Measurements from ENCODE around the gene KRTAP9-9. TPM values are rescaled to one million over a fixed set of nuclear protein-coding genes. Genes with fewer than 3 reads are reported as not detected.
"Not testable (repeated sequence)": the region's sequence is repeated elsewhere in the genome, so short reads cannot be mapped to it uniquely, and the experiment has no call there.

Gene KRTAP9-9
- total and polyA plus RNA-seq, 2 experiments from 2014 or later, result not detected

DNA sequence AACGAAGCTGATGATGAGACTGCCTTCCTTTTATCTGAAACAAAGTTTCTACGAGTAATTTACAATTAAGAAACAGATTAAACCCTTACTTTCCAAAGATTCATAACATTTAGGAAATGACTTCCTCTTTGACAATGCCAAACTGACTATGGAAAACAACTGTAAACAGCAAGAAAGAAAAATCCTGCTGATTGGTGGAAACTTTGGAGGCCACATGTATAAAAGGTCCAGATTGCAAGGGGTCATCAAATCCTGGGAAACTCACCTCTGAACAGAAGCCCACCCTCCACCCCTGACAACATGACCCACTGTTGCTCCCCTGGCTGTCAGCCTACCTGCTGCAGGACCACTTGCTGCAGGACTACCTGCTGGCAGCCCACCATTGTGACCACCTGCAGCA lies 9.9 kb downstream of the KRTAP9-9 start, which contains the start of gene KRTAP9-6:
TSS of gene KRTAP9-6 (plus strand) at position 301 of the 400 bp plus-strand sequence. CDS start at position 301, 0 bp downstream.
- H3K27me3 ChIP-seq, result peaks cover 24% of the 10 kb centered on the region
- no peaks in the 10 kb centered on the region for H3K4me1 ChIP-seq (ENCODE audit: low read depth)
- no peaks in the 10 kb centered on the region for H3K36me3 ChIP-seq
- H3K4me3 ChIP-seq, result no peak within 1 kb of the TSS
- no peak within 1 kb of the TSS for H3K27ac ChIP-seq
- no peaks in the 10 kb centered on the region for H3K9me3 ChIP-seq (ENCODE audit: low read depth)
- no peak for TF ChIP-seq CTCF (IDR thresholded peaks at IDR 0.05; ENCODE audit: low read depth, low read length)
- no peak for DNase-seq (ENCODE audit: low read depth in 1 of 2, low spot score in 1 of 2)

- no peak overlapping the region for H3K4me3 ChIP-seq
- H3K9me3 ChIP-seq (ENCODE audit: low read depth), result no peaks in the 10 kb centered on the region
- no peak for TF ChIP-seq CTCF (IDR thresholded peaks at IDR 0.05; ENCODE audit: low read depth, low read length)
- DNase-seq (ENCODE audit: low read depth in 1 of 2, low spot score in 1 of 2), result no peak
- H3K4me1 ChIP-seq (ENCODE audit: low read depth), result no peaks in the 10 kb centered on the region
- H3K27me3 ChIP-seq, result peaks cover 21% of the 10 kb centered on the region
- no peak overlapping the region for H3K27ac ChIP-seq
- H3K36me3 ChIP-seq, result no peaks in the 10 kb centered on the region
Observed at GRCh38 chr17:41267711-41268110, 12.5 kb downstream of the KRTAP9-9 start.

GRCh38 chr17:41271323-41271722 lies 16.1 kb downstream of the KRTAP9-9 start:
- H3K36me3 ChIP-seq; DNase-seq (ENCODE audit: low read depth in 1 of 2, low spot score in 1 of 2); H3K27me3 ChIP-seq; H3K4me1 ChIP-seq (ENCODE audit: low read depth); H3K27ac ChIP-seq; H3K9me3 ChIP-seq (ENCODE audit: low read depth); H3K4me3 ChIP-seq: not testable (repeated sequence)

- Histone ChIP-seq H3K27ac (no peak overlapping the region), H3K4me1 (ENCODE audit: low read depth) (no peaks in the 10 kb centered on the region), H3K9me3 (ENCODE audit: low read depth) (no peaks in the 10 kb centered on the region), H3K27me3 (peaks cover 7% of the 10 kb centered on the region), H3K4me3 (no peak overlapping the region), H3K36me3 (no peaks in the 10 kb centered on the region)
- DNase-seq (ENCODE audit: low read depth in 1 of 2, low spot score in 1 of 2), result no peak
- TF ChIP-seq CTCF (IDR thresholded peaks at IDR 0.05; ENCODE audit: low read depth, low read length), result no peak
Observed at GRCh38 chr17:41271858-41272257, 16.7 kb downstream of the KRTAP9-9 start.

DNA sequence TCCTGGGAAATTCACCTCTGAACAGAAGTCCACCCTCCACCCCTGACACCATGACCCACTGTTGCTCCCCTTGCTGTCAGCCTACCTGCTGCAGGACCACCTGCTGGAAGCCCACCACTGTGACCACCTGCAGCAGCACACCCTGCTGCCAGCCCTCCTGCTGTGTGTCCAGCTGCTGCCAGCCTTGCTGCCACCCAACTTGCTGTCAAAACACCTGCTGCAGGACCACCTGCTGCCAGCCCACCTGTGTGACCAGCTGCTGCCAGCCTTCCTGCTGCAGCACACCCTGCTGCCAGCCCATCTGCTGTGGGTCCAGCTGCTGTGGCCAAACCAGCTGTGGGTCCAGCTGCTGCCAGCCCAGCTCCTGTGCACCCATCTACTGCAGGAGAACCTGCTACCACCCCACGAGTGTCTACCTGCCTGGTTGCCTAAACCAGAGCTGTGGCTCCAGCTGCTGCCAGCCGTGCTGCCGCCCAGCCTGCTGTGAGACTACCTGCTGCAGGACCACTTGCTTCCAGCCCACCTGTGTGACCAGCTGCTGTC lies 20.5 kb downstream of the KRTAP9-9 start, which contains the start of gene KRTAP9-7:
TSS of gene KRTAP9-7 (plus strand) at position 51 of the 543 bp plus-strand sequence. CDS start at position 51, 0 bp downstream.
- not testable (repeated sequence) for DNase-seq (ENCODE audit: low read depth in 1 of 2, low spot score in 1 of 2); H3K27ac ChIP-seq; H3K36me3 ChIP-seq; H3K9me3 ChIP-seq (ENCODE audit: low read depth); H3K27me3 ChIP-seq; H3K4me3 ChIP-seq; H3K4me1 ChIP-seq (ENCODE audit: low read depth)

- Histone ChIP-seq H3K4me3 (no peak overlapping the region), H3K36me3 (no peaks in the 10 kb centered on the region), H3K27ac (no peak overlapping the region), H3K9me3 (ENCODE audit: low read depth) (no peaks in the 10 kb centered on the region), H3K27me3 (peaks cover 7% of the 10 kb centered on the region), H3K4me1 (ENCODE audit: low read depth) (no peaks in the 10 kb centered on the region)
- no peak for TF ChIP-seq CTCF (IDR thresholded peaks at IDR 0.05; ENCODE audit: low read depth, low read length)
- no peak for DNase-seq (ENCODE audit: low read depth in 1 of 2, low spot score in 1 of 2)
Observed at GRCh38 chr17:41278176-41278955, 23.2 kb downstream of the KRTAP9-9 start.

Measured in cardiac muscle cell (in vitro differentiated cells and primary cell).